Measurements from ENCODE around the gene HAGH. TPM values are rescaled to one million over a fixed set of nuclear protein-coding genes. Genes with fewer than 3 reads are reported as not detected.

Gene HAGH
- total and polyA plus RNA-seq, 9 of the 15 experiments (the other 6 are each of a cell fraction or from before 2014, with no cell fraction given), result 0.46 to 35.1 (median 16.8) TPM

GRCh38 chr16:1772908-1773702 lies 53.5 kb downstream of the HAGH start, which contains the start of gene MRPS34 (continued):
- TF ChIP-seq ATF6 (CRISPR knock-in tag; IDR thresholded peaks at IDR 0.05) (peak; percentile 43; the same call in 1 of the 2 replicates), NR2C1 (IDR thresholded peaks at IDR 0.05) (no peak), NR2C1 (tag; IDR thresholded peaks at IDR 0.05) (peak; percentile 56; the same call in 1 of the 2 replicates), NFRKB (IDR thresholded peaks at IDR 0.05; ENCODE audit: low read depth) (peak; percentile 84), ZNF232 (CRISPR knock-in tag; IDR thresholded peaks at IDR 0.05) (0 out of 2 replicates have a peak, but pooled peaks have one; percentile 31), FOXP1 (CRISPR knock-in tag; IDR thresholded peaks at IDR 0.05) (0 out of 2 replicates have a peak, but pooled peaks have one; percentile 41), HINFP (tag; conservative IDR thresholded peaks at IDR 0.05; ENCODE audit: low read depth) (peak; percentile 81), HLTF (IDR thresholded peaks at IDR 0.05) (peak; percentile 40; the same call in 1 of the 2 replicates), ZNF184 (CRISPR knock-in tag; IDR thresholded peaks at IDR 0.05) (no peak), CREB3L1 (IDR thresholded peaks at IDR 0.05; ENCODE audit: borderline replicate concordance, low read depth) (peak; percentile 40; the same call in 1 of the 2 replicates), ZFP1 (CRISPR knock-in tag; IDR thresholded peaks at IDR 0.05) (no peak)
- TF ChIP-seq, protein P1, sequence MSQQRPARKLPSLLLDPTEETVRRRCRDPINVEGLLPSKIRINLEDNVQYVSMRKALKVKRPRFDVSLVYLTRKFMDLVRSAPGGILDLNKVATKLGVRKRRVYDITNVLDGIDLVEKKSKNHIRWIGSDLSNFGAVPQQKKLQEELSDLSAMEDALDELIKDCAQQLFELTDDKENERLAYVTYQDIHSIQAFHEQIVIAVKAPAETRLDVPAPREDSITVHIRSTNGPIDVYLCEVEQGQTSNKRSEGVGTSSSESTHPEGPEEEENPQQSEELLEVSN (IDR thresholded peaks at IDR 0.05; ENCODE audit: borderline replicate concordance in 1 of 2, extremely low read depth in 1 of 2, insufficient read depth in 1 of 2, insufficient read length in 1 of 2, low read depth in 1 of 2, low read length in 1 of 2, poor library complexity in 1 of 2, severe bottlenecking in 1 of 2), result peak; percentile 76 to 97
- TF ChIP-seq, protein P2, sequence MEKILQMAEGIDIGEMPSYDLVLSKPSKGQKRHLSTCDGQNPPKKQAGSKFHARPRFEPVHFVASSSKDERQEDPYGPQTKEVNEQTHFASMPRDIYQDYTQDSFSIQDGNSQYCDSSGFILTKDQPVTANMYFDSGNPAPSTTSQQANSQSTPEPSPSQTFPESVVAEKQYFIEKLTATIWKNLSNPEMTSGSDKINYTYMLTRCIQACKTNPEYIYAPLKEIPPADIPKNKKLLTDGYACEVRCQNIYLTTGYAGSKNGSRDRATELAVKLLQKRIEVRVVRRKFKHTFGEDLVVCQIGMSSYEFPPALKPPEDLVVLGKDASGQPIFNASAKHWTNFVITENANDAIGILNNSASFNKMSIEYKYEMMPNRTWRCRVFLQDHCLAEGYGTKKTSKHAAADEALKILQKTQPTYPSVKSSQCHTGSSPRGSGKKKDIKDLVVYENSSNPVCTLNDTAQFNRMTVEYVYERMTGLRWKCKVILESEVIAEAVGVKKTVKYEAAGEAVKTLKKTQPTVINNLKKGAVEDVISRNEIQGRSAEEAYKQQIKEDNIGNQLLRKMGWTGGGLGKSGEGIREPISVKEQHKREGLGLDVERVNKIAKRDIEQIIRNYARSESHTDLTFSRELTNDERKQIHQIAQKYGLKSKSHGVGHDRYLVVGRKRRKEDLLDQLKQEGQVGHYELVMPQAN (IDR thresholded peaks at IDR 0.05; ENCODE audit: borderline replicate concordance), result peak; percentile 67; the same call in 1 of the 2 replicates

All from K562 (cell line).